SK-N-SH (cell line): ENCODE results near the gene OSBPL10. TPM values are rescaled to one million over a fixed set of nuclear protein-coding genes. Genes with fewer than 3 reads are reported as not detected.

ENCODE experiments used
- CTCF ChIA-PET: fragments of 300-600, 350-600 bp; formaldehyde crosslinking; extraction: SDS; loops from one replicate; lab custom pipeline; 2021; lab: Yijun Ruan, JAX
- POLR2A ChIA-PET: fragments of 350-600 bp; sonication (Branson Sonifier 250); formaldehyde crosslinking; extraction: SDS; loops from one replicate; lab custom pipeline; 2020; ENCODE audit warnings: antibody characterized with exemption, inconsistent platforms; lab: Yijun Ruan, JAX
- DNase-seq: peaks from one replicate; pipeline ENCODE4 v3.0.0; 2012
- H2AFZ ChIP-seq: fragments of 200-600 bp; sonication (generic); 2 replicates; pipeline ENCODE4 v1.8.1; 2016; ENCODE audit warnings: antibody characterized with exemption, mild to moderate bottlenecking, low read depth
- H3F3A ChIP-seq: fragments of 200-600 bp; sonication (generic); replicated peaks from 2 replicates; pipeline ENCODE3; 2016; ENCODE audit warnings: antibody characterized with exemption, mild to moderate bottlenecking; ENCODE audit not compliant: insufficient read depth
- H3K27ac ChIP-seq, 2 experiments: fragments of 200-500 bp in 1 of 2; fragments of 200-600 bp in 1 of 2; sonication (Bioruptor generic) in 1 of 2; sonication (generic), shearing (Covaris generic) in 1 of 2; 2 replicates each; pipeline versions ENCODE4 v1.5.1 to v1.6.1; 2014 to 2016; ENCODE audit warnings: low read depth in 2 of 2, inconsistent platforms in 1 of 2, low read length in 1 of 2, mild to moderate bottlenecking in 1 of 2, mixed read lengths in 1 of 2
- H3K27me3 ChIP-seq: fragments of 200-600 bp; sonication (generic), shearing (Covaris generic); 2 replicates; pipeline ENCODE4 v1.6.1; 2016; ENCODE audit warnings: mixed run types; ENCODE audit not compliant: insufficient read depth
- H3K36me3 ChIP-seq, 2 experiments: fragments of 200-500 bp in 1 of 2; fragments of 200-600 bp in 1 of 2; sonication (Bioruptor generic) in 1 of 2; sonication (generic) in 1 of 2; replicated peaks in 1 of 2; 2 replicates each; pipeline versions ENCODE3 to v1.5.1; 2014 to 2016; ENCODE audit warnings: low read length in 1 of 2, mild to moderate bottlenecking in 1 of 2; ENCODE audit not compliant: insufficient read depth in 2 of 2, control insufficient read depth in 1 of 2
- H3K4me1 ChIP-seq, 2 experiments: fragments of 200-500 bp in 1 of 2; fragments of 200-600 bp in 1 of 2; sonication (Bioruptor generic) in 1 of 2; sonication (generic), shearing (Covaris generic) in 1 of 2; 2 replicates each; pipeline versions ENCODE4 v1.5.1 to v1.6.1; 2014 to 2016; ENCODE audit warnings: low read depth in 1 of 2, low read length in 1 of 2, mixed run types in 1 of 2; ENCODE audit not compliant: insufficient read depth in 2 of 2, control insufficient read depth in 1 of 2
- H3K4me2 ChIP-seq: fragments of 200-600 bp; sonication (generic), shearing (Covaris generic); 2 replicates; pipeline ENCODE4 v1.6.1; 2017; ENCODE audit warnings: mixed run types
- H3K4me3 ChIP-seq, 2 experiments: fragments of 200-500 bp in 1 of 2; fragments of 200-600 bp in 1 of 2; sonication (Bioruptor generic) in 1 of 2; sonication (generic), shearing (Covaris generic) in 1 of 2; 2 replicates each; pipeline versions ENCODE4 v1.5.1 to v1.8.1; 2014 to 2016; ENCODE audit warnings: low read depth in 2 of 2, inconsistent platforms in 1 of 2, low read length in 1 of 2, mild to moderate bottlenecking in 1 of 2, mixed read lengths in 1 of 2, moderate library complexity in 1 of 2
- H3K79me2 ChIP-seq: fragments of 200-600 bp; sonication (generic); 2 replicates; pipeline ENCODE4 v1.8.1; 2017; ENCODE audit warnings: mild to moderate bottlenecking; ENCODE audit not compliant: insufficient read depth
- H3K9ac ChIP-seq: fragments of 200-600 bp; sonication (generic); 2 replicates; pipeline ENCODE4 v1.6.1; 2017; ENCODE audit warnings: mixed run types
- H3K9me2 ChIP-seq: fragments of 200-600 bp; sonication (generic); 2 replicates; pipeline ENCODE4 v1.6.1; 2017; ENCODE audit warnings: mixed run types
- H3K9me3 ChIP-seq: fragments of 200-600 bp; sonication (generic); 2 replicates; pipeline ENCODE4 v1.6.1; 2017; ENCODE audit warnings: mixed run types, mild to moderate bottlenecking, moderate library complexity
- H4K20me1 ChIP-seq: fragments of 200-600 bp; sonication (generic); 2 replicates; pipeline ENCODE4 v1.6.1; 2017; ENCODE audit warnings: mild to moderate bottlenecking, mixed run types; ENCODE audit not compliant: insufficient read depth
- CTCF ChIP-seq: fragments of 200-600 bp; sonication (generic); IDR thresholded peaks from 2 replicates; pipeline ENCODE4 v1.6.1; 2017; ENCODE audit warnings: antibody characterized with exemption, mild to moderate bottlenecking, moderate library complexity
- ELF1 ChIP-seq: IDR thresholded peaks from 2 replicates; pipeline ENCODE4 v1.4.0; 2012
- FOXJ3 ChIP-seq: sonication (generic); formaldehyde crosslinking; IDR thresholded peaks from 2 replicates; pipeline ENCODE4 v1.5.1; 2020; ENCODE audit warnings: mild to moderate bottlenecking, missing genetic modification reagents
- FOXM1 ChIP-seq: IDR thresholded peaks from 2 replicates; pipeline ENCODE4 v1.4.0; 2012; ENCODE audit warnings: low read depth, mild to moderate bottlenecking
- GABPA ChIP-seq: IDR thresholded peaks from 2 replicates; pipeline ENCODE4 v1.4.0; 2012; ENCODE audit warnings: low read depth, mild to moderate bottlenecking
- GATA2 ChIP-seq: sonication (generic); formaldehyde crosslinking; IDR thresholded peaks from 2 replicates; pipeline ENCODE4 v1.5.0; 2020; ENCODE audit warnings: mild to moderate bottlenecking, missing genetic modification reagents
- JUND ChIP-seq: IDR thresholded peaks from 2 replicates; pipeline ENCODE4 v1.4.0; 2012
- MEF2A ChIP-seq: IDR thresholded peaks from 2 replicates; pipeline ENCODE4 v1.4.0; 2012; ENCODE audit warnings: low read depth, borderline replicate concordance
- MXI1 ChIP-seq: IDR thresholded peaks from 2 replicates; pipeline ENCODE4 v1.6.1; 2012; ENCODE audit warnings: mild to moderate bottlenecking, low read depth, low read length, improper control_type of control experiment
- NFIC ChIP-seq: IDR thresholded peaks from 2 replicates; pipeline ENCODE4 v1.4.0; 2012; ENCODE audit warnings: borderline replicate concordance
- PBX3 ChIP-seq: IDR thresholded peaks from 2 replicates; pipeline ENCODE4; 2012
- POLR2AphosphoS5 ChIP-seq: IDR thresholded peaks from 2 replicates; pipeline ENCODE4 v1.6.1; 2012; ENCODE audit warnings: low read depth, low read length
- RAD21 ChIP-seq: IDR thresholded peaks from 2 replicates; pipeline ENCODE4 v1.6.1; 2012; ENCODE audit warnings: mild to moderate bottlenecking, low read length
- RCOR1 ChIP-seq: fragments of 150-350 bp; IDR thresholded peaks from 2 replicates; pipeline ENCODE4 v1.6.1; 2017; ENCODE audit warnings: antibody characterized with exemption, low read length
- REST ChIP-seq: IDR thresholded peaks from 2 replicates; pipeline ENCODE4 v1.6.1; 2012; ENCODE audit warnings: mild to moderate bottlenecking, low read depth, low read length, moderate library complexity
- RXRA ChIP-seq: IDR thresholded peaks from 2 replicates; pipeline ENCODE4 v1.4.0; 2012; ENCODE audit warnings: low read depth, mild to moderate bottlenecking, borderline replicate concordance
- TAF1 ChIP-seq: IDR thresholded peaks from 2 replicates; pipeline ENCODE4 v1.6.1; 2012; ENCODE audit warnings: low read depth, mild to moderate bottlenecking, low read length, moderate library complexity, borderline replicate concordance
- YY1 ChIP-seq: IDR thresholded peaks from 2 replicates; pipeline ENCODE4 v1.4.0; 2012; ENCODE audit warnings: low read depth, mild to moderate bottlenecking
- WGBS: methylation state at CpG from one replicate; pipeline ENCODE4 v1.1.6; 2017; ENCODE audit warnings: low lambda C conversion rate; 5-methylcytosine and 5-hydroxymethylcytosine counted together
- polyA plus RNA-seq, 3 experiments: library from polyadenylated mRNA; depleted of rRNA; stranded (reverse); fragments of >200 nt; gene quantifications; 2 replicates each; pipeline ENCODE4 v1.2.3, GENCODE V29; 2012

Gene OSBPL10
- polyA plus RNA-seq, 1 of the 3 experiments (the other 2 are of a cell fraction) = 0.12 TPM

GRCh38 chr3:31653464-31653863 is 327.6 kb downstream of the OSBPL10 start:
- CTCF ChIA-PET = no interaction called here
- TF ChIP-seq RXRA = no peak
- TF ChIP-seq GABPA = no peak
- no peak for TF ChIP-seq NFIC
- TF ChIP-seq JUND = no peak
- no peak for TF ChIP-seq FOXM1
- no peak for TF ChIP-seq TAF1
- TF ChIP-seq REST = no peak
- no peak for TF ChIP-seq FOXJ3
- TF ChIP-seq RCOR1 = no peak
- no peak for TF ChIP-seq GATA2 (CRISPR knock-in tag)
- no peak for TF ChIP-seq CTCF
- no peak for TF ChIP-seq MEF2A
- no peak for TF ChIP-seq RAD21
- no peak for TF ChIP-seq PBX3
- TF ChIP-seq YY1 = no peak
- TF ChIP-seq POLR2AphosphoS5 = no peak
- TF ChIP-seq ELF1 = no peak
- no peak for TF ChIP-seq MXI1
- WGBS = 39% methylated on average over 1 of the region's 1 CpG
- Histone ChIP-seq H3K4me3 (no peak overlapping the region), H4K20me1 (no peaks in the 10 kb centered on the region), H3K9ac (no peak overlapping the region), H3K4me1 (no peaks in the 10 kb centered on the region), H3K9me3 (peaks cover 39% of the 10 kb centered on the region; the same call in 1 of the 2 replicates), H3K79me2 (no peaks in the 10 kb centered on the region), H3K36me3 (no peaks in the 10 kb centered on the region), H3F3A (no peaks in the 10 kb centered on the region), H3K9me2 (no peaks in the 10 kb centered on the region), H3K4me2 (no peak overlapping the region), H2AFZ (no peak overlapping the region), H3K27ac (no peak overlapping the region), H3K27me3 (no peaks in the 10 kb centered on the region)
- DNase-seq = no peak
- POLR2A ChIA-PET = no interaction called here
